Stimulated activated CD8-positive, alpha-beta memory T cell treated with anti-CD3 and anti-CD28 coated beads, Interleukin-7, amount 100 ng/mL, for 1 hour (primary cell): Measurements from ENCODE around the gene PIK3R1.
A peak's percentile ranks its signal among the peaks of the same experiment; 100 is the strongest.

Source experiments
- DNase-seq, 2 donors: peaks; one replicate each; pipeline ENCODE4 v3.0.0-alpha.2; 2020; ENCODE audit warnings: low read depth in 2 of 2

PIK3R1 gene

DNA sequence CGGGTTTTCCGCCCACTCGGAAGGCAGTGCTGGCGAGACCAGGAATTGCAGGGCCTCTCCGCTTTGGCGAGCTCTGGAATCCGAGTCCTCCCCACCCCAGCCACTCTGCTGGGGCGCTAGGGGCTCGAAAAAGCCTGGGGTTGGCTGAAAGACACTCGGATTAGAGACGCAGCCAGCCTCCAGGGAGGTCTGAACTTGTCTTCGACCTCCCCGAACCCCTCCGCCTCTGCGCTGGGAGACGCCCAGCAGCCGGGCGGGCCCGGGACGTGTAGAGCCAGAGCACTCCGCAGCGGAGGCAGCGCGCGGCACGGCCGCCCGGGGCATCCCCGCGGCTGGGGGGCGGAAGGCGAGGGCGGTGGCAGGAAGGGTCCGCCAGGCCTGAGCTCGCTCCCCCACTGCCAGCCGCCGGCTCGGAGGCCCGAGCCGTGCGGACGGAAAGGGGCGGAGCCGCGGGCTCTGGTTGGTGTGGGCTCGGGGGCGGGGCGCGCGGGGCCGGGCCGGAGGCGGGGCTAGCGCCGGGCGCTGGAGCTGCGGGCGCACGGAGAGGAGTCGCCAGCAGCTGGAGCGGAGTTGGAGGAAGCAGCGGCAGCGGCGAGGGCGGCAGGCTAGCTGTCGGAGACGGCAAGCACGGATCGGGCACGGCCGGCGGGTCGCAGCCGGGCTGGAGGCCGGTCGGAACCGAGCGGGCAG lies at the start of gene PIK3R1:
TSS of gene PIK3R1 (plus strand) at position 549 of the 690 bp plus-strand sequence. CDS start 10,920 bp downstream, outside the sequence.
- peak; percentile 80 to 86 for DNase-seq

GRCh38 chr5:68167195-68167651 lies 48.3 kb upstream of the PIK3R1 start:
- no peak for DNase-seq

DNA sequence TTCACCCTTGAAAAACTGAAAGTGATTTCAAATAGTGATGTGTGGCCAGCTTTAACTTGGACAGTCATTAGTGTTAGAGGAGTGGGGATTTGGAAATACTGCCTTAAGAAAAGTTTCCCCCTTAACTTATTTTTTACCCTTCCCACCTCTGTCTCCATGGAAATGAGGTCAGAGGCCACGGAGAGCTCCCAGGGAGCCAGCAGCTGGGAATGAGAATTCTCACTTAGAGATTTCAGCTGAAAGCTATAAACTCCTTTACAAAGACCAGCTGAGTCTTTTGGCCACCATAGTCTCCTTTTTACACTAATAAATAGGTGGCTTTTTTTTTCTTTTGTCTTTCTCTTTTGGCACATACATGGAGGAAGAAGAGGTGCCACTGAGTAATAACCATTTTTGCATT lies 45.7 kb upstream of the PIK3R1 start:
- DNase-seq = no peak

GRCh38 chr5:68170826-68171558 lies 44.6 kb upstream of the PIK3R1 start:
- DNase-seq = no peak

DNA sequence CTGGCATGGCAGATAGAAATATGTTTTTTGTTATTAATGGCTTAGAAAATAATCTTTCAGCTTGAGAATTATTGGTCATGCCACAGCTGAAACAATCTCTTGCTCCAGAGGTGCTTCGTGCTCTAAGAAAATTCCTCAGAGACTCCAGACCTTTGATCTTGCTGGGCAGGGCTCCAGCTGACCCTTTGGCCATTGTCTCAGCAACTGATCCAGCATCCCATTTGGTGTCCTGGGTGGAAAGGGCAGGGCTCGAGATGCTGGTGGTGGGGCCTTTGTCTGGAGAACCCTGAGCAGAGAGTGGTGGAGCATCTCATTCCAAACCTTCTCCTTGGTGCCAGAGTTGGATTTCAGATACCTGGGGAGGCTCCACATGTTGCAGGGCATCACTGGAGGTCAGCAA lies 43.2 kb upstream of the PIK3R1 start:
- DNase-seq = no peak

GRCh38 chr5:68173007-68173406 lies 42.5 kb upstream of the PIK3R1 start:
- no peak for DNase-seq

DNA sequence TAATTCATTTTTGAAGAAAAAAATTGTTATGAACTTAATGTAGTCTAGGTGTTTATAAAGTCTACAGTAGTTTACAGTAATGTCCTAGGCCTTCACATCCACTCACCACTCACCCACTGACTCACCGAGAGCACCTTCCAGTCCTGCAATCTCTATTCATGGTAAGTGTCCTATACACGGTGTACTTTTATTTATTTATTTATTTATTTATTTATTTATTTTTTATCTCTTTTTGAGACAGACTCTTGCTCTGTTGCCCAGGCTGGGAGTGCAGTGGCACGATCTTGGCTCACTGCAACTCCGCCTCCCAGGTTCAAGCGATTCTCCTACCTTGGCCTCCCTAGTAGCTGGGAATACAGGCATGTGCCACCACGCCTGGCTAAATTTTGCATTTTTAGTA lies 39.3 kb upstream of the PIK3R1 start:
- DNase-seq = no peak

- DNase-seq = no peak
Observed at GRCh38 chr5:68176802-68177479, 38.6 kb upstream of the PIK3R1 start.

DNA sequence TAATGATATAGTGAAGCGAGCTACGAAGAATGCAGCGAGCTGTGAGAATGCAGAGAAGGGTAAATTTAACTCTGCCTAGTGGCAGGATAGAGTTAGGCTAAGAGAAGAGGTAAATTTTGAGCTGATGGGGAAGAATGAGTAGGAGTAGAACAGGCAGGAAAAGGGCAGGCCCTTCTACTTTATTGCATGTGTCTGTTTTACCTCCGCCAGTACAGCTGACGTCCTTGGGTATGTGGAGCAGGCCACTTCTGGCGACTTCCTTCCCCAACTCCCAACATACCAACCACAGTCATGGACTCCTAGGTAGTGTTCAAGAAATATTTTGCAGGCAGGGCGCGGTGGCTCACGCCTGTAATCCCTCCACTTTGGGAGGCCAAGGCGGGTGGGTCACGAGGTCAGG lies 37.9 kb upstream of the PIK3R1 start:
- DNase-seq = no peak

- DNase-seq = no peak
Observed at GRCh38 chr5:68178579-68178978, 37.0 kb upstream of the PIK3R1 start.

DNA sequence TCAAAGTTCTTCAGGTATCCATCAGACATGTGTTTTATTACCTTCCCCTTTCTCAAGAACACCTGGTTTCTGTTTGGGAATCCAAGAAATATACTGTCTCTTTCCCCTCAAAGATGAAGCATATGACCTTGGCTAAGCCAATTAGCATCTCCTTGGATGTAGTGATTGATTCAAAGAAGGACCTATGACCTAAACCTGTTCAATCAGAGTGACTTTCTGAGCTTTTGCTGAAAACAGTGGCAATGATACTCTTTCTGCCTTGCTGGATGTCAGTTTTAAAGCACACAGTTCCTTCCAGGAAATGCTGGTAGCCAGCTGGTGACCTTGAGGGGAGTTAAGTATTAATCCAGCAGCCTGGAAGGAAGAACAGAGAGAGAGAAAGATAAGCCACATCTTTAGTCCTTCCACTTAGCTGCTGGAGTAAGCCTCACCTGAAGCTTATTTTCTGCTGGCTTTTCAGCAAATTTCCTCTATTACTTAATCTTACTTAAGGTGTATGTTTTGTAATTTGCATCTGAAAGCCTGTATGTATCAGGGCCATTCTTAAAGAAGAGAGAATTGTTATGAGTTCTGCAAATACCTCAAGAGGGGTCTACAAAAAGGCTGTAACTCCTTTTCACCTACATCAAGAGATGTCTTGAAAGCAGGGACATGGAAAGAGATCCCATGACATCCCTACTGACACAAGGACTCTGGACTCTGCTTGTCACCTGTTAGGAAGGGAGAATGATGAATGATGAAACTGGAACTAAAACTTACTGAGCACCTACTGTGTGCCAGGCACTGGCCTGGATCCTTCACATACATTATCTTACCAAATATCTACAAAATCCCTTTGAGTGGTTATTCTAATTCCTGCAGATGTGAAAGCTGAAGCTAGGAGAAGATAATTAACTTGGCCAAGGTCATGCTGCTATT lies 35.2 kb upstream of the PIK3R1 start:
- no peak for DNase-seq

GRCh38 chr5:68181039-68181599 lies 34.4 kb upstream of the PIK3R1 start:
- DNase-seq = no peak

DNA sequence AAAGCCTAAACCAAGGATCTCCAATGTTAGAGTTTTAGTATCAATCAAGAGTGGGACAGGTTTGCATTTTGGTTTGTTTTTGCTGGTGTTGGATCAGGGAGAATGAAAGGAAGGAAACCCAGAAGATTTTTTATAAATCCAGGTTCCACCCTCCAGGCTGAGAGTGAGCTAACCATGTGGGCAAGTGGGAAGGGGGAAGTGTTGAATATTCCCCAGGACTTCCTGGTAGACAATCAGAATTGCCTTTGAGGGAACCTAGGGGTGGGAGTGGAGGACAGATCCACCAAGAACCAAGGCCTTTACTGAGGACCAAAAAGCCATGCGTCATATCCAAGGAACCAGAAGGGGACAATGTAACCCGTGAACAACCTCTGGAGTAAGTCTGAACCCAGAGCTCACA lies 33.5 kb upstream of the PIK3R1 start:
- DNase-seq = no peak

DNA sequence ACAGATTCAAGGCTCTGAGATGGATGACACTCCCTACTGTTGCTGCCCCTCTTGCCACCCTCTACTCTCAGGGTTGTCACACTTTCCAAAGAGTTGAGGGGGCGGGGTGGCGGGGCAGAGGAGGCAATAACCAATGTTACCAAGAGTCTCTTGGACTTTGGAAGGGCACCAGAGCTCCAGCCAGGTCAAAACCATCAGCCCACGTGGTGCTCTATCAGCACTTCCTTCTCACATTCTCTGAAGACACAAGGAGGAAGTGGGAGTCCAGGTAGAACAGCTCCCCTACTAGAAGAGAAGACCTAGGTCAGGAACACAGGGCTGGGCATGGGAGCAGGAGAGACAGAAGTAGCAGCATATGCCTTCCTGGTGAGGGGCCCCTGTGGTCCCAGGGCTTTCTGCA lies 33.0 kb upstream of the PIK3R1 start:
- no peak for DNase-seq

DNA sequence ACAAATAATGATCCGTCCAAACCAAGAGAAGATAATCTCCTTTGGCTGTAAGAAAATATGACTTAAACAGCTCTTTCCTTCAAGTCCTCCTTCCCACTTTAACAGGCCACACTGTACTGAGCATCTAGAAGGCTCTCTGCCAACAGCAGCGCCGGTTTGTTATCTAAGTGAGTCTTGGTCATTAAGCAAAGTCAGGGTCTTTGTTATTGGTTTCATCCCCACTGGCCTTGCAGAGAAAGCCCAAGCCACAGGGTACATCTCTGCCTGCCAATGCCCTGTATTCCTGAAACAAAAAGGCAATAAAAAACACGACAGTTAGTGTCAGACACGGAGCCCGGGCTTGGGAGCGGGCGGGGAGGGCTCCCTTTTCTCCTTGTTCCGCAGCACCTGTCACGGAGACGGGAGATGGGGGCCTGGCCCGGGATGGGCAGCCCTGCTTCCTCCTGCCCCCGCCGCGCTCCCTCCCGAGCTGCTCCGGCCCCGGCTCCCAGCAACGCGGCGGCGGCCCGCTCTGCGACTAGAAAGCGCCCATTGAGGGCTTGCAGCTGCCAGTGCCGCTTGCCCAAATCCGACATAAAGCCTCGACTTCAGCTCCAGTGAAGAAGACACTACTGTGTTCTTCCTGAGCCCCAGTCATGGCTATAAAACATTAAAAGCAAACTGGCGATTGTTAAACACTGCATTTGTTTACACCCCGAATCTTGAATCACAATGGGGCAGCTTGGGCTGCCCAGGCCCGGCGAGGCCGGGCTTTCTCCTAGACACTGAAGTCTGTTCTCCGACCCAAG lies 28.1 kb upstream of the PIK3R1 start:
- no peak for DNase-seq

DNA sequence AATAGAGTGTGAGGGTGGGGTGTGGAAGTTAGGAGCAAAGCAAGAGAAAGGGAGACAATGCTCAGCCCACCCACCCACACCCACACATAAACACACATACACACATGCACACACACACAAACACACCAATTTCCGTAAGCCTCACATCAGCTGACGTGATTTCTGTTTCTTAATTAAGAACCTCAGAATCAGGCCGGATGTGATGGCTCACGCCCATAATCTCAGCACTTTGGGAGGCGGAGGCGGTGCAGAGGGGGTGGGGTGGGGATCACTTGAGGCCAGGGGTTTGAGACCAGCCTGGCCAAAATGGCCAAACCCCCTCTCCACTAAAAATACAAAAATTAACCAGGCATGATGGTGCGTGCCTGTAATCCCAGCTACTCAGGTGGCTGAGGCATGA lies 26.4 kb upstream of the PIK3R1 start:
- no peak for DNase-seq

- DNase-seq = no peak
Observed at GRCh38 chr5:68189613-68190012, 25.9 kb upstream of the PIK3R1 start.

GRCh38 chr5:68190619-68191018 lies 24.9 kb upstream of the PIK3R1 start:
- no peak for DNase-seq

DNA sequence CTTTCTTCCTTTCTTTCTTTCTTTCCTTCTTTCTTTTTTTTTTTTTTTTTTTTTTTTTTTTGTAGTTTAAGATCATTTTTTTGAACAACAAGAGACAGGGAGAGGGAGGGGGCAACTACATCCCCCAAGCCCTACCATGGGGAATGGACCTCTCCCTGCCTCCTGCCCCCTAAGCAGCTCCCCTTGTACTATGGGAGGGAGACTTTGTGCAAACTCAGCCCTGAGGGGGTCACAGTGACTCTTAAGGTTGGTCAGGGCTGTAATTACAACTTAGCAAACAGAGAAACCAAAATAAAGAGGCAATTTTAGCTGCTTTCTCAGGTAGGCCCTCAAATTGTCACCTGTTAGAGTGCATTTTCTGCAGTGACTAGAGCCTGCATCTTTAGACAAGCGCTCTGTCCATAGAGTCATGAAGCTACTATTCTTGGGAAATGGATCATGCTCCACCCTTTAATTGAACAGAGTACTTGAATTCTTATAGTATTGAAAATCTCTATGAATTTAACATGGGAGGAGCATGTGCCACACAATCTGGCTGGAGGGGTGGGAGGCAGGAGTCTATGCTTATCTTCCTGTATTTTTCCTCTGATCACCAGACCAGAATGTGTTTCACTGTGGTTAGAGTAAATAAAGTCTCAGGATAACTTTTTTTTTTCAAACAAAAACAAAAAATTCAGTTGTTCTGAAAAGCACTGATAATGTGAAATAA lies 24.3 kb upstream of the PIK3R1 start:
- DNase-seq = no peak

DNA sequence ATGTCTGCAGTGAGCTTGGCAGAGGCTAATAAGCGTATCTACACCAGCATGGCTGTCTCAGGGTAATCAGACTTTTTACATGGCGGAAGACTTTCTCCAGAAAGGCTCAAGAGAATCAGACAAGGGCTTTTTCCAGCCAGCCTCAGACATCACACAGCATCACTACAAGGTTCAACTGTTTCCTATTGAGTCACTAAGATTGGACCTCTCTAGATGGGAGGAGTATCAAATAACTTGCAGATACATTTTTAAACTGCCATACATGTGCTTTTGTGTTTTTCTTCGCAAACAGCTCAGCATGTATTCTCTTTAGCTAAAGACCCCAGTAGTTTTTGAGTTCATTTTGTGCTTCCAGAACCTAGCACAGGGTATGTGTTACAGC lies 22.9 kb upstream of the PIK3R1 start:
- DNase-seq = no peak
